ENCODE measurements around the gene SSTR5.

DNA sequence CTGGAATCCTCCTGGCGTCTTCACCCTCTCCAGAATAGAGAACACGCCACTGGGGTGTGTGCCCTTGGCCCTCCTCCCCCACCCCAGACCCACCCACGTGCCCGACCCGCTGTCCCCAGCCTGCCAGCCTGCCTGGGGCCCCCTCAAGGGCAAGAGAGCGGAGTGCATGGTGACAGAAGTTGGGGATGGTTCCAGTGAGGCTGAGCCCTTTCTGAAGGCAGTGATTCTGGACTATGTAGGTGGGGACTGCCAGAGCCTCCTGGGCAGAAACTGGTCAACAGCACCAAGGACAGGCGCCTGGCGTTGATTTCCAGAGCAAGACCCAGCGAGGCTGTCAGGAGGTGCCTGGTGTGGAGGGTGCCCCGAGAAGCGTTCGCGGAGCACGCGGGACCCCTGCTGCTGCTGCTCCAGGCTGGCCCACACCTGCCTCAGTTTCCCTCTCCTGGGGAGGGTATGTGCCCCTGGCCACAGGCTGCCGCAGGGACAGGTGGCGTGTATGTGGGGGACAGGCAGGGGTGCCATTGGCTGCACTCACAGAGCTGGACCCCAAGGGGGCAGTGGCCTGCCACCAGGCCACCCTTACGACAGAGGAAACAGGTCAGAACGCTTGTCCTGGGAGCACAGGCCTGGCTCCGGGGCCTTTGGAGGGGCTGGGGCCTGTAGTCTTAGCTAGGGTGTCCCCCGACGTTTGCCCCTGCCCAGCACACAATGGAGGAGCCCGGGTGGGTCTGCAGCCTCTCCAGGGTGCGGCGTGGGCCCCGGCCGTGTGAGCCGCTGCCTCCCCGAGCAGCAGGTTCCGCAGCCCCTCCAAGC is 1.2 kb downstream of the SSTR5 start:
- TF ChIP-seq CTCF (IDR thresholded peaks at IDR 0.05) (no peak), POLR2A (IDR thresholded peaks at IDR 0.05) (no peak)

All from uterus (tissue), 2 donors.